GM19328 (cell line): Measurements from ENCODE around the gene PPP1R13B.

Experiments used
- ATAC-seq: cut with Tn5 transposase; IDR thresholded peaks from one replicate; pipeline ENCODE4 v1.9.1; 2021; ENCODE audit warnings: mild to moderate bottlenecking, moderate library complexity; ENCODE audit not compliant: unreplicated experiment

PPP1R13B gene

GRCh38 chr14:103838117-103838516 lies 9.3 kb downstream of the PPP1R13B start:
- ATAC-seq = no peak

GRCh38 chr14:103836976-103837725 lies 10.2 kb downstream of the PPP1R13B start:
- ATAC-seq = no peak

DNA sequence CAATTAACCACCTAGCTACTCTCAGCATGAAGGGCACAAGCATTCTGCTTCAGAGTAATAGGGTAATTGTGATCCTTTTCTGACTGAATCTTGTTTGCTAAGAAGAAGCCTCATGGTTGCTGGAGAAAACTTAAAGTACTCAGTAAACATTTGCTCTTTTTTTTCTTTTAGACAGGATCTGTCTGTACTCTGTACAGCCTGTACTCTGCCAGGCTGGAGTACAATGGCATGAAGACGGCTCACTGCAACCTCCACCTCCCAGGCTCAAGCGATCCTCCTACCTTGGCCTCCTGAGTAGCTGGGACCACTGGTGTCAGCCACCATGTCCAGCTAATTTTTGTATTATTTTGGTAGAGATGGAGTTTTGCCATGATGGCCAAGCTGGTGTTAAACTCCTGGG lies 12.4 kb downstream of the PPP1R13B start:
- ATAC-seq = no peak

DNA sequence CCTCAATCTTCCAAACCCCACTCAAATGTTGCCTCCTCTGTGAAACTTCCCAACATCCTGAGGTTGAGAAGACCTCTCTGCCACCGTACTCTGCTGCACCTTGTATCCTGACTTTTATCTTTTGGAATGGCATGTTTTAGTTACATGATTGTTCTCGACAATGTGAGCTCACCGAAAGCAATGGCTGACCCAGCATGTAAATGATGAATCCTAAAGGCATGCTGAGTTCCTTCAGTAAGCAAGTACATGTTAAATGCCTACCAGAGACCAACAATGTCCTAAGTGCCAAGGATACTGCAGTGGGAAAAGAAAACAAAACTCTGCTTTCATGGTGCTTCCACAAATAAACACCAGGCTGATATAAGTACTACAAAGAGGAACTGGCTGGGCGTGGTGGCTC lies 13.7 kb downstream of the PPP1R13B start:
- no peak for ATAC-seq

DNA sequence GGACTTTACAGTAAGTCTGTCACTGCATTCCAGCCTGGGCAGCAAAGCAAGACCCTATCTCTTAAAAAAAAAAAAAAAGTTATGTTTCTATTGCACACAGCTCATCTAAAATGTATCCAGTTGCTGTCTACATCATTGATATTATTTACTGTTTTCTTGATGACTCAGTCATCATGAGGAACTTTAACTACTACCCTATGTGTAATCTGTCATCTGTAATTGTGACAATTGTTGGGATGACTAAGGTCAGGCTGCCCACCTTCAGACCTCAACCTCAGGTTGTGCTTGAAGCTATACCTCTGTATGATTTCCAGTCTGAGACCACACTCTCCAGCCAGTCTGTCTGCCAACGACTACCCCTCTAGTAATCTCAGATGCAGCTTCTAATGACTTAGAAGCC lies 15.3 kb downstream of the PPP1R13B start:
- ATAC-seq = no peak

GRCh38 chr14:103830511-103831270 lies 16.7 kb downstream of the PPP1R13B start:
- no peak for ATAC-seq

GRCh38 chr14:103828315-103828967 lies 18.9 kb downstream of the PPP1R13B start:
- no peak for ATAC-seq

DNA sequence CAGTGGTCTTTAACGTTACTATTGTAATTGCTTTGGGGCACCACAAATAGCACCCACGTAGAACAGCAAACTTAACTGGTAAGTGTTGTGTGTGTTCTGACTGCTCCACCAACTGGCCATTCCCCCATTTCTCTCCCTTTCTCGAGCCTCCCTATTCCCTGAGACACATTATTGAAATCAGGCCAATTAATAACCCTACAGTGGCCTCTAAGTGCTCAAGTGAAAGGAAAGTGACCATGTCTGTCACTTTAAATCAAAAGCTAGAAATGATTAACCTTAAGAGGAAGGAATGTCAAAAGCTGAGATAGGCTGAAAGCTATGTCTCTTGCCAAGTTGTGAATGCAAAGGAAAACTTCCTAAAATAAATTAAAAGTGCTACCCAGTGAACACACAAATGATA lies 22.3 kb downstream of the PPP1R13B start:
- no peak for ATAC-seq

DNA sequence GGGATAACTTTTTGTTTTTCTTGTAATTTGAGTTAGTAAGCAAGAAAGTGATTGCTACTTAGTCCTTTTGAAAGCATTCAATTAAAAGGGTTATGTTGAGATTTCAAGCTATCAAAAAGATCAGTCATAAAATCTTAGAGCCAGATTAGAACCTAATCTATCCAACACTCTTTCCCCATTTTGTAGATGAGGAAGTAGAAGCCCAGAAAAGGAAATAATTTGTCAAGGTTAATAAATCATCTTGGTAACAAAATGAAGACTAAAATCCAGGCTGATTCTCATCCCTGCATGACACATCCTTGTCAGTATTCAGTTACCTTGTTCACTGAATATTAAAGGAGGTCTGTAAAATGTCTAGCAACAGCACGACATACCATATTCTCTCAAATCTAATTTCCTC lies 26.5 kb downstream of the PPP1R13B start:
- no peak for ATAC-seq

- ATAC-seq = no peak
Observed at GRCh38 chr14:103820382-103820781, 27.0 kb downstream of the PPP1R13B start.

- no peak for ATAC-seq
Observed at GRCh38 chr14:103819503-103820307, 27.7 kb downstream of the PPP1R13B start.

- ATAC-seq = no peak
Observed at GRCh38 chr14:103818870-103819269, 28.5 kb downstream of the PPP1R13B start.

DNA sequence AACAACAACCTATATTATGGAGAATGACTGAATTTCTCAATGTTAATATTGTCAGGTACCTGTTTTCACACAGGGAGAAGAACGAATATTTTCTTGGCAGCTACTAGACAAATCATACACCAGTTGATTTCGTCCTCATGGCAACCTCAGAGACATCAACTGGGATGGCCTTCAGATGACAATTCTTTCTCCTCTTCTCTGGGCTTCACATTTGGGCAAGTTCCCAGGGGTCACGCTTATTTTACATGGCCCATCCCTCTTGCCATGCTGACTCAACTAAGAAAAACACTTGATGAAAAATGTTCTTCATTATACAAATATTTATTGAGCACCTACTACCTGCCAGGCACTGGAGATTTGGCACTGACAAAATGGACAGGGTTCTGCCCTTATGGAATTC lies 29.0 kb downstream of the PPP1R13B start:
- no peak for ATAC-seq

GRCh38 chr14:103817595-103817994 lies 29.8 kb downstream of the PPP1R13B start:
- ATAC-seq = no peak

- ATAC-seq = no peak
Observed at GRCh38 chr14:103816991-103817390, 30.4 kb downstream of the PPP1R13B start.

DNA sequence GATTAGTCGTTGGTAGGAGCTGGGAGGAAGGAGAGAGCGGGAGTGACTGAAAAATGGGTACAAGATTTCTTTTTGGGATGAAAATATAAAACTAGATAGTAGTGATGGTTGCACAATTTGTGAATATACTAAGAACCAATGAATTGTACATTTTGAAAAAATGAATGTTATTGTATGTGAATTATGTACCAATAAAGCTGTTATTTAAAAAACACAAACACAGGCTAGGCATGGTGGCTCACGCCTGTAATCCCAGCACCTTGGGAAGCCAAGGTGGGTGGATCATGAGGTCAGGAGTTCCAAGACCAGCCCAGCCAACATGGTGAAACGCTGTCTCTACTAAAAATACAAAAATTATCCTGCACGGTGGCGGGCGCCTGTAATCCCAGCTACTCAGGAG lies 32.1 kb downstream of the PPP1R13B start:
- ATAC-seq = no peak

DNA sequence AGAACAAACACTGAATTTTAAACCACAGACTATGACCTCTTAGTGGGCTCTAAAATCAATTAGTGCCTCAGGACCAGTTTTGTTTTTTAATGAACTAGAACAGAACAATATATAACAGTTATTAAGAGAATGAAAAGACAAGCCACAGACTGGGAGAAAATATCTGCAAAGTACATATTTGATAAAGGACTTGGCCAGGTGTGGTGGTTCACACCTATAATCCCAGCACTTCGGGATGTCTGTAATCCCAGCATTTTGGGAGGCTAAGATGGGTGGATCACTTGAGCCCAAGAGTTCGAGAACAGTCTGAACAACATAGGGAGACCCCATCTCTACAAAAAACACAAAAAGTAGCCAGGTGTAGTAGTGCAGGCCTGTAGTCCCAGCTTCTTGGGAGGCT lies 36.2 kb downstream of the PPP1R13B start:
- ATAC-seq = no peak

- ATAC-seq = no peak
Observed at GRCh38 chr14:103808403-103809001, 38.9 kb downstream of the PPP1R13B start.

GRCh38 chr14:103806805-103807204 lies 40.6 kb downstream of the PPP1R13B start:
- ATAC-seq = no peak

- no peak for ATAC-seq
Observed at GRCh38 chr14:103805708-103806107, 41.7 kb downstream of the PPP1R13B start.

DNA sequence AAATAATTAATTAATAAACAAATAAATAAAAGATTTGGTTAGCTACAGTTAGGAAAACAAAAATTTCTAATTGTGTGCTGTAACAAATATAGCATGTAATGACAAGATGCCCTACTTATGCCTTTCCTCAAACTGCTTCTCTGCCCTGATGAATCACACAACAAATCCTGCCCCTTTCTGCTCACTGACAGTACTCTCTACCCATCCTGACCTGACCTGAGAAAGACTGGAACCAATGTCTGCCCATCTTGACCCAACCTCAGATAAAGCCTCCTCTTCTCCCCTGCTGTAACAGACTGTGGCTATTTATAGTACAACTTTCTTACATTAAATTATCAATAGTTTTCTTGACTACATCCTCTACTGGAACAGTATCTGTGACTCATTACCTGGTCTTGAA lies 43.7 kb downstream of the PPP1R13B start:
- ATAC-seq = no peak
